WI38 (cell line): ENCODE measurements around the gene XYLT1.

ENCODE experiments used
- H3K4me3 ChIP-seq: 2 replicates; pipeline ENCODE4 v1.5.1; 2011; ENCODE audit warnings: low read depth, mild to moderate bottlenecking, control low read depth, low read length
- TF ChIP-seq, protein P1 (sequence below): IDR thresholded peaks from 2 replicates; pipeline ENCODE4 v1.5.1; 2012; ENCODE audit warnings: low read depth, mild to moderate bottlenecking, control low read depth, low read length

The XYLT1 gene

DNA sequence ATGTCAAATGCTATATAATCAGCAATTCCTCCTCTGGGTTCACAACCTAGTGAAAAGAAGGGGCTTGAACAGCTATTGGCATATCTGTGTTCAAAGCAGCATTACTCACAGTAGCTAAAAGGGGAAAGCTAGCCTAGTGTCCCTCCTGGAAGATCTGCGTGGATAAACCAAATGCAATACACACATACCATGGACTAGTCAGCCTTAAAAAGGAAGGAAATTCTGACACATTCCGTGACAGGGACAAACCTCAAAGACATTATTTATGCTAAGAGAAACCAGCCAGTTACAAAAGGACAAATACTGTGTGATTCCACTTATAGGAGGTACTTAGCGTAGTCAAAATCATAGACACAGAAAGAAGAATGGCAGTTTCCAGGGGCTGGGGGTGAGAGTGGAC, 90.1 kb downstream of the XYLT1 start:
- H3K4me3 ChIP-seq: no peak overlapping the region
- TF ChIP-seq, protein P1, sequence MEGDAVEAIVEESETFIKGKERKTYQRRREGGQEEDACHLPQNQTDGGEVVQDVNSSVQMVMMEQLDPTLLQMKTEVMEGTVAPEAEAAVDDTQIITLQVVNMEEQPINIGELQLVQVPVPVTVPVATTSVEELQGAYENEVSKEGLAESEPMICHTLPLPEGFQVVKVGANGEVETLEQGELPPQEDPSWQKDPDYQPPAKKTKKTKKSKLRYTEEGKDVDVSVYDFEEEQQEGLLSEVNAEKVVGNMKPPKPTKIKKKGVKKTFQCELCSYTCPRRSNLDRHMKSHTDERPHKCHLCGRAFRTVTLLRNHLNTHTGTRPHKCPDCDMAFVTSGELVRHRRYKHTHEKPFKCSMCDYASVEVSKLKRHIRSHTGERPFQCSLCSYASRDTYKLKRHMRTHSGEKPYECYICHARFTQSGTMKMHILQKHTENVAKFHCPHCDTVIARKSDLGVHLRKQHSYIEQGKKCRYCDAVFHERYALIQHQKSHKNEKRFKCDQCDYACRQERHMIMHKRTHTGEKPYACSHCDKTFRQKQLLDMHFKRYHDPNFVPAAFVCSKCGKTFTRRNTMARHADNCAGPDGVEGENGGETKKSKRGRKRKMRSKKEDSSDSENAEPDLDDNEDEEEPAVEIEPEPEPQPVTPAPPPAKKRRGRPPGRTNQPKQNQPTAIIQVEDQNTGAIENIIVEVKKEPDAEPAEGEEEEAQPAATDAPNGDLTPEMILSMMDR: no peak

DNA sequence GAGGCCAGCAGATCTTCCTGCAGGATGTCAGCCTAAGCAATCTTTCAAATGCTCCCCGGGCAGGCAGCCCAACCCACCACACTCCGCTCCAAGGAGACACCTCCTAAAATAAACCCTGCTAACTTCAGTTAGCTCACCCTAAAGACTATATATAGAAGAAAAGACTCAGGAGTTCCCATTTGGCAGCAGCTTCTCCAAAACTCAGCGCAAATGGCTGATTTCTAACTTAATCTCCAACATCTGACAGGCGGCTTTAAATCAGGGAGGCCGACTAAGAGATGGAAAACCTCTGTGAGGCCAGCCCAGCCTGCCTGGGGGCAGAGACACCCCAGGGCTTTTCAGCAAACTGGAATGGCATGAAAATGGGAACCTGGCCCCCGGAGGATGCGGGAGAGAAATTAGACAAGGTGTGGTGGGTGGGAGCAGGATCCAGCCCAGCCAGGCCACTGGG, 91.6 kb downstream of the XYLT1 start:
- TF ChIP-seq, protein P1: no peak
- H3K4me3 ChIP-seq: no peak overlapping the region

- TF ChIP-seq, protein P1: no peak
- H3K4me3 ChIP-seq: no peak overlapping the region
Observed at GRCh38 chr16:17377360-17378324, 93.1 kb downstream of the XYLT1 start.

DNA sequence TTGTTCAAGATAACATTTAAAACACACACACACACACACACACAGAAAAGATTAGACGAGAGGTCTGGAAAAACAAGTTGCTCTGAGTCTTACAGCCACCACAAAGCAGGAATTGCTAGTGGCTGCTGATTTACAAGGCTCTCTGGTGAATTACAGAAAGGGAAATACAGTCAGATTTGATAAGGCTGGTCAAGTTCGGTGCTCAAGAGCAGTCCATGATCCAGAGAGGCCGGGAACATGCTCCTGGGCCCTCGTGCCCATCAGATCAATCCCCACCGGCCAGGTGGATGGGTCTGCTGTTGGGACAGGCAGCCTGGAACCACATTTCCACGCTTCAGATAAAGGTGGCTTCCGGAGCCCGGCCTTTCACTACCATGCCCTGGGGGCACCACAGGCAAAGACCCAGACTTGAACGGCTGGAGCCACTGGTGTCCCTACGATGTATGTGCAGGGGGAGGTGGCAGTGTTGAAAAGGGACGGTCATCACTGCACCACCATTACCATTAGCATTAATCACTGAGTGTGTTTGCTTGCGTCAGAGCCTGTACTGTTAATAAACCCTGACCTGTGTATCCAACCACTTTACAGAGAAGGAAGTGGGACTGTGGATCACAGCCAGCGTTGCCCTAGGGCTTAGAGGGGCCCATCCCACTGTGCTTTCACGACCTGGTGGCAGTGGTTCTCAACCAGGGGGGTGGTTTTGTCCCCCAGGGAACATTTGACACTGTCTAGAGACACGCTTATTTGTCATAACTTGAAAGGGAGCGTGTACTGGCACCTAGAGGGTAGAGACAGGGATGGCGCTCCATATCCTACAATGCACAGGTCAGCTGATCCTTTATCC, 95.1 kb downstream of the XYLT1 start:
- TF ChIP-seq, protein P1: no peak
- H3K4me3 ChIP-seq: no peak overlapping the region

DNA sequence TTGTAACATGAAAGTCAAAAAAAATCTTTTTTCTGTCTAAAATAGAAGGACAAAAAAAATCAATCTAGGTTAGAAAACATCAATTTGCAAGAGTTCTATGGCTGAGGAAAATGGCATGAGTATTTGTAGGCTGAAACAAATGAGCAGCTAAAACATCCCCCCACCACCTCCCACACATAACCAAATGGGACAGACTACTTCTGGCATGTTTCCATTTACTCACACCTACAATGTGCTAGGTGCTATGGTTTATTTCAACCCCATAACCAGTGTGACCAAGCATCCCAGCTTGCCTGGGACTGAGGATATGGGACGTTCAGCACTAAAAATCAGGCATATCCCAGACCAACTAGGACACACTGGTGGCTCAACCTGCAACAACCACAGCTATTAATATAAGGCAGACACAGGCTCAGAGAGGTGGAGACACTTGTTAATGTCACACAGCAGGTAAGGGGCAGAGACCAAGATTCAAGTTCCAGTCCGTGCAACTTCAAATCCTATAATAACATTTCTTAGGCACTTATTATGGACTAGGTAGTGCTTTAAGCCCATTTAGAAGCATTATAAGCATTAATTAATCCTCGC, 96.0 kb downstream of the XYLT1 start:
- H3K4me3 ChIP-seq: no peak overlapping the region
- TF ChIP-seq, protein P1: no peak

- H3K4me3 ChIP-seq: no peak overlapping the region
- TF ChIP-seq, protein P1: no peak
Observed at GRCh38 chr16:17373533-17373932, 97.2 kb downstream of the XYLT1 start.
